ENCODE measurements around the gene ARSA. TPM values are rescaled to one million over a fixed set of nuclear protein-coding genes. Genes with fewer than 3 reads are reported as not detected.
A peak's percentile ranks its signal among the peaks of the same experiment; 100 is the strongest.
"Not testable (repeated sequence)": the region's sequence is repeated elsewhere in the genome, so short reads cannot be mapped to it uniquely, and the experiment has no call there.

ARSA gene
- total RNA-seq, 1 experiment from 2014 or later, result 16.4 TPM

GRCh38 chr22:50614296-50614695, 13.7 kb downstream of the ARSA start:
- DNase-seq (ENCODE audit: low read depth, low spot score); BruUV-seq (replicated peaks); CTCF ChIA-PET; H3K79me2 ChIP-seq (ENCODE audit: insufficient read depth, low read length); H3K9me2 ChIP-seq (ENCODE audit: insufficient read depth); H3K27me3 ChIP-seq (ENCODE audit: insufficient read depth, low read length); H3K36me3 ChIP-seq (ENCODE audit: control insufficient read depth in 1 of 2, insufficient read depth in 2 of 2, low read length in 2 of 2); H3K27ac ChIP-seq (ENCODE audit: low read depth, low read length); H3K4me3 ChIP-seq (replicated peaks in 1 of 2; ENCODE audit: low read depth in 1 of 2, low read length in 2 of 2); H3K9me3 ChIP-seq (ENCODE audit: control insufficient read depth in 1 of 2, insufficient read depth in 1 of 2, low read depth in 1 of 2, low read length in 2 of 2); H4K20me1 ChIP-seq (ENCODE audit: insufficient read depth); POLR2A ChIA-PET; intact Hi-C loops (cut with micrococcal nuclease); H3K9ac ChIP-seq (ENCODE audit: low read length); ATAC-seq; RAD21 ChIA-PET (ENCODE audit: low non-redundant PET in 1 of 2, low total read pairs in 2 of 2, uncharacterized antibody in 2 of 2, unreplicated experiment in 2 of 2): not testable (repeated sequence)
- H3K4me2 ChIP-seq (ENCODE audit: low read length), result peak overlapping the region; percentile 62
- H2AFZ ChIP-seq (ENCODE audit: low read depth, low read length, poor library complexity, severe bottlenecking), result peak overlapping the region; percentile 28
- H3K4me1 ChIP-seq (ENCODE audit: control insufficient read depth in 1 of 2, insufficient read depth in 2 of 2, low read length in 2 of 2), result peaks cover 19 to 28% of the 10 kb centered on the region in 2 experiments

GRCh38 chr22:50613291-50613981, 14.5 kb downstream of the ARSA start:
- RAD21 ChIA-PET (ENCODE audit: low non-redundant PET in 1 of 2, low total read pairs in 2 of 2, uncharacterized antibody in 2 of 2, unreplicated experiment in 2 of 2), result no interaction called here
- TF ChIP-seq ATF3 (IDR thresholded peaks at IDR 0.05), result no peak
- no peak for TF ChIP-seq REST (IDR thresholded peaks at IDR 0.05; ENCODE audit: low read depth)
- no peak for TF ChIP-seq ZNF274 (IDR thresholded peaks at IDR 0.05; ENCODE audit: low read depth, low read length)
- peak; percentile 48; the same call in 1 of the 2 replicates for TF ChIP-seq POLR2AphosphoS5 (IDR thresholded peaks at IDR 0.05; ENCODE audit: low read depth, low read length)
- TF ChIP-seq MAX (IDR thresholded peaks at IDR 0.05), result peak; percentile 75; the same call in 1 of the 2 replicates
- peak; percentile 36 to 77 (median 46) for TF ChIP-seq CTCF (IDR thresholded peaks at IDR 0.05 in 2 of 3, conservative IDR thresholded peaks at IDR 0.05 in 1 of 3; ENCODE audit: borderline replicate concordance in 1 of 3, insufficient read depth in 1 of 3, low read depth in 2 of 3, low read length in 2 of 3)
- no peak for TF ChIP-seq EGR1 (IDR thresholded peaks at IDR 0.05; ENCODE audit: low read depth)
- TF ChIP-seq CEBPB (IDR thresholded peaks at IDR 0.05; ENCODE audit: low read depth), result no peak
- peak; percentile 10 for TF ChIP-seq TCF7L2 (IDR thresholded peaks at IDR 0.05; ENCODE audit: borderline replicate concordance, extremely low read depth, insufficient read depth, insufficient read length)
- ATAC-seq (peak; percentile 90), DNase-seq (ENCODE audit: low read depth, low spot score) (peak; percentile 68)
- H3K36me3 ChIP-seq (ENCODE audit: control insufficient read depth in 1 of 2, insufficient read depth in 2 of 2, low read length in 2 of 2), result no peaks in the 10 kb centered on the region
- peak overlapping the region; percentile 62 for H3K4me2 ChIP-seq (ENCODE audit: low read length)
- intact Hi-C loops (cut with micrococcal nuclease), result loop anchor here (2.0 kb wide), 1 partner anchor 31 kb away; the partner anchor contains the start of gene CHKB
- POLR2A ChIA-PET, result no interaction called here
- CTCF ChIA-PET, result interaction anchor here (1.6 kb wide), 1 partner anchor 88 kb away, joined by 3 read pairs; the partner anchor contains the start of gene SCO2
- 0 out of 2 replicates have a peak overlapping the region, but pooled peaks have one; percentile 7 for H3K9ac ChIP-seq (ENCODE audit: low read length)
- no peaks in the 10 kb centered on the region for H3K9me3 ChIP-seq (ENCODE audit: control insufficient read depth in 1 of 2, insufficient read depth in 1 of 2, low read depth in 1 of 2, low read length in 2 of 2)
- no peaks in the 10 kb centered on the region for H3K9me2 ChIP-seq (ENCODE audit: insufficient read depth)
- BruUV-seq (replicated peaks), result no TSS peak
- peak overlapping the region; percentile 9 to 12; a peak in 1 of 4 replicates for H3K4me3 ChIP-seq (replicated peaks in 1 of 2; ENCODE audit: low read depth in 1 of 2, low read length in 2 of 2)
- H2AFZ ChIP-seq (ENCODE audit: low read depth, low read length, poor library complexity, severe bottlenecking), result peak overlapping the region; percentile 28
- no peaks in the 10 kb centered on the region for H3K27me3 ChIP-seq (ENCODE audit: insufficient read depth, low read length)
- peaks cover 19 to 28% of the 10 kb centered on the region in 2 experiments for H3K4me1 ChIP-seq (ENCODE audit: control insufficient read depth in 1 of 2, insufficient read depth in 2 of 2, low read length in 2 of 2)
- H3K27ac ChIP-seq (ENCODE audit: low read depth, low read length), result peak overlapping the region; percentile 62
- no peaks in the 10 kb centered on the region for H4K20me1 ChIP-seq (ENCODE audit: insufficient read depth)
- no peaks in the 10 kb centered on the region for H3K79me2 ChIP-seq (ENCODE audit: insufficient read depth, low read length)
